IPS DF 4.7 (cell line): ENCODE results near the gene RNF182.
"Not testable (repeated sequence)": the region's sequence is repeated elsewhere in the genome, so short reads cannot be mapped to it uniquely, and the experiment has no call there.

Experiments used
- DNase-seq: peaks from one replicate; pipeline ENCODE4 v3.0.0-alpha.2; 2013; ENCODE audit warnings: low spot score; ENCODE audit errors: extremely low read depth

RNF182 gene

DNA sequence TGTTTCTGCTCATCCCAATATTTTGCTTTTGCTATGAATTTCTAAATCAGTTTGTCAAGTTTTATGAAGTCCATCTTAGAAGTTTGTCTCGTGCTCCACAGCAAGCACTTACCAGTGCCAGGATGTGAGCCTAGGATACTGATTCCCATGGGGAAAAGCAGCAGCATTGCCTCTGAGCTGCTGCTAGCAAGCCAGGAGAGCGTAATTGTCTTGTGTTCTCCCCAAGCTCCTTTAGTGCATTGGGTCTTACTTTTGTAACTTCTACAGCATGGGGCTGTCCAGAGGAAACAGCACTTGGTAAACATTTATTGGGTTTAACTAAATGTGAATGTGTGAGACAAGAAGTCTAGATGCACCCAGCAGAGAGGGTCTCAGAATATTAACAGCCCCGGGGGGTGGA lies 76.1 kb downstream of the RNF182 start:
- DNase-seq = no peak

GRCh38 chr6:14001329-14002012 lies 76.7 kb downstream of the RNF182 start:
- no peak for DNase-seq

DNA sequence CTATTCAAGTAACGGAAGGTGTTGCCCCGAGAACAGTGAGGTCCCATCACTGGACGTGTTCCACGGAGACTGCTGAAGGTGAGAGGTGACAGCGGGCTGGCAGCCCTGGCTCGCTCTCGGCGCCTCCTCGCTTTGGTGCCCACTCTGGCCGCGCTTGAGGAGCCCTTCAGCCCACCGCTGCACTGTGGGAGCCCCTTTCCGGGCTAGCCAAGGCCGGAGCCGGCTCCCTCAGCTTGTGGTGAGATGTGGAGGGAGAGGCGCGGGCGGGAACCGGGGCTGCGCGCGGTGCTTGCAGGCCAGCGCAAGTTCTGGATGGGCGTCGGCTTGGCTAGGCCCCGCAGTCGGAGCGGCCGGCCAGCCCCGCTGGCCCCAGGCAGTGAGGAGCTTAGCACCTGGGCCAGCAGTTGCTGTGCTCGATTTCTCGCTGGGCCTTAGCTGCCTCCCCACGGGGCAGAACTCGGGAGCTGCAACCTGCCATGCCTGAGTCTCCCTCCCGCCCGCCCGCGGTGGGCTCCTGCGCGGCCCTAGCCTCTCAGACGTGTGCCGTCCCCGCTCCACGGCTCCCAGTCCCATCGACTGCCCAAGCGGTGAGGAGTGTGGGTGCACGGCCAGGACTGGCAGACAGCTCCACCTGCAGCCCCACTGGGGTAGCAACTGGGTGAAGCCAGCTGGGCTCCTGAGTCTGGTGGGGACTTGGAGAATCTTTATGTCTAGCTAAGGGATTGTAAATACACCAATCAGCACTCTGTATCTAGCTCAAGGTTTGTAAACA lies 77.6 kb downstream of the RNF182 start:
- DNase-seq = no peak

DNA sequence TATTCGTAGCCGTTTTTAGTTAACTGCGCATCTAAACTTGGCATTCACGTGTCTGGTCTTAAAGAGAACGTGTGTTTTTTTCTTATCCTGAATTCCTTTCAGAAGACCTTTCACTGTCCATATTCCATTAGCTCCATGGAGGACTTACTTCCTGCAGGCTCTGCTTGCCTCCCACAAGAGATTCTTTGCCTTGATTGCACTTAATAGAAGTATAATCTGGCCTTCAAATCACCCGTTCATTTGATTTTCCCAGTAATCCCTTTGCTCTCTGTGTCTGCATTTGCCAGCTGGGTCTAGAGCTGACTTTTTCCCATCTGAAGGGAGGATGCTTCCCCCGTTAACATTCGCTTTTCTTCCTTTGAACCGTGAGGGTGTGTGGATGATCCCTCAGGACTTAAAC lies 79.5 kb downstream of the RNF182 start:
- no peak for DNase-seq

DNA sequence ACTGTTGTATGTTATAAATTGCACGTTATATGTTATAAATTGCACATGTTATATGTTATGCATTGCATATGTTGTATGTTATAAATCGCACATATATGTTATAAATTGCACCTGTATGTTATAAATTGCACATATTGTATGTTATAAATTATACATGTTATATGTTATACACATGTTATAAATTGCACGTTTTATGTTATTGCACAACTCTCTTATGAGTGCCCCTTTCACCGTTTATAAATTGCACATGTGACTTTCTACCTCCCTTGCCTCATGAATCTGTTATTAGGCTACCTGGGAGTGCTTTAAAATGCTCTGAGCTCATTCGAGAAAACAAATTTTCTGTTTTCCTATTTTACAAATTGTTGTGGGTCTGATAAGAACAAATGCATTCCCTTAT lies 84.1 kb downstream of the RNF182 start:
- DNase-seq = no peak

- no peak for DNase-seq
Measured at GRCh38 chr6:14009431-14009830, 84.7 kb downstream of the RNF182 start.

DNA sequence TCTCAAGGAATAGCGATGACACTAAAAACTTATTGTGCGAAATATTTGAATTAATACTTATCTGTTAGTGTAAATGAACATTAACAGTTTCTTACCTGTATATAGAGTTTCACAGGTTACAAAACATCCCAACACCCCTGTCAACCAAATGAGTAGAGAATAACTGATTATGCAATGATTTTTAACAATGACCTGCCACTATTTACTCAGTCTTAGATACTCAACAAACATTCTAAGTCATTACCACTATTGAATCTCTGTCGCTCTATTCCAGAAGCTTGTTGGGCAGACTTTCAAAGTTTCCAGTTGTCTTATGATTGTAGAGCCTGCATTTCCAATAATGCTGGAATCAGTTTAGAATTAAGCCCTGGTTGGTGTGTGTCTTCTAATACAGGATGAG lies 85.5 kb downstream of the RNF182 start:
- no peak for DNase-seq

- no peak for DNase-seq
Measured at GRCh38 chr6:14012313-14013030, 87.7 kb downstream of the RNF182 start.

DNA sequence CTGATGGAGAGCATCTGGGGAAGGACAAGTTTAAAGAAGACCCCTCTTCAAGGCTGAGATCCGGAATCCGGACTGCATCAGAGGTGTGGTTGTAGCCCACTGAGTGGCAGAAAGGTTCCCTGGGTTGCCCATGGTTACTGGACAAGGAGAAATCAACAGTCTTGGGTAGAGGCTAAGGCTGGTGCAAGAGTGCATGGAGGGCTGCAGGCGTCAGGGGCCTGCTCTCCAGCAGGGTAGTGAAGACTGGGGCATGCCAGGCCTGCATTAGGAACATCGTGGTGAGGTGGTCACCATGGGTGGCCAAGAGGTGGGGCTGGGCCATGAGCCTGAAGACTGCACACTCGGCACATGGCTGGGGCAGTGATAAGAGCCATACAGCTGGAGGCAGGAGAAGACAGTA lies 91.2 kb downstream of the RNF182 start:
- DNase-seq = no peak

DNA sequence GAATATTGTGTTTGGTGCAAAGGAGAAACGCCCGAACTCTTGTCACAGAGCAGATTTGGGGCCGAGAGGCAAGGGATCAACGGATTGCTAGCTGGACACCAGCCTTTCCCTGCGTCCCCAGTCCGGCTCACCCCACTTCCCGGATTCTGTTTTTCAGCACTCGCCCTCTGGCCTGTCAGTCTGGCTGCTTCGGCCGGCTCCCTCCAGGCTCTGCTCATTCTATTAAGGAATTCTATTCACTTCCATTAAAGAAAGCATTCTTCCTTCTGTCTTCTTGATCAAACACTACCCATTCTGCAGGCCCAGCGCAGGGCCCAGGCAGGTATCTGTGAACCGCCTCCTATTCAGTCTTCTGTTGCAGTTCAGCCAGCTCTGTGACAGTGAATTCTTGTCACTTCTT lies 91.7 kb downstream of the RNF182 start:
- DNase-seq = no peak

DNA sequence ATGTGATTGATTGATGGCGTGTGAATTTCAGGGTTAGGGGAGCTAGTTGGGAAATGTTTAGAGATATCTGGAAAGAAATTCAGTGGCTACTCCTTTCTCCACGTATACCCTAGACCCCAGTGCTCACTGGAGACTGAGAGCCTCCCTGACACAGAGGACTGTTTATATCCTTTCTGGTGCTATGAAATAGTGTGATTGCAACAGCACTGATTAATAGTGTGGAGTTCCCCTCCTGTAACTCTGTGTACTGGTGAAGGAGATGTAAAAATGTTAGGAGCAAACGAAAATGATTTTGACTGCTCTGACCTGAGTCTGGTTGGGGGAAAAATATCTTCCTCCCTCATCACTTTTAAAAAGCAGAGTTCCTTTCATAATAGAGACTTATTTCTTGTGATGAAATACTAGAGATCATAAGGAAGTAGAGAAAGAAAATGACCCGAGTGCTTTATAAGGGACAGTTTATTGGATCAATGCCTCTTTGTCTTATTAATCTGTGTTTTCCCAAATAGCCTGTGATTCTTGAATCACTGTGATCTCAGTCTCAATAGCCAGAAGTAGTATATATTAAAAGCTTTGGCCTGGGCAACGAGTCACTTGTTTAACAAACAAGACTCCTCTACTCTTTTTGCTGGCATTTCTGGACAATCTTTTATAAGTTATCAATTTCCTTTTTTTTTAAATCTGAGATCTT lies 92.3 kb downstream of the RNF182 start:
- DNase-seq = no peak

DNA sequence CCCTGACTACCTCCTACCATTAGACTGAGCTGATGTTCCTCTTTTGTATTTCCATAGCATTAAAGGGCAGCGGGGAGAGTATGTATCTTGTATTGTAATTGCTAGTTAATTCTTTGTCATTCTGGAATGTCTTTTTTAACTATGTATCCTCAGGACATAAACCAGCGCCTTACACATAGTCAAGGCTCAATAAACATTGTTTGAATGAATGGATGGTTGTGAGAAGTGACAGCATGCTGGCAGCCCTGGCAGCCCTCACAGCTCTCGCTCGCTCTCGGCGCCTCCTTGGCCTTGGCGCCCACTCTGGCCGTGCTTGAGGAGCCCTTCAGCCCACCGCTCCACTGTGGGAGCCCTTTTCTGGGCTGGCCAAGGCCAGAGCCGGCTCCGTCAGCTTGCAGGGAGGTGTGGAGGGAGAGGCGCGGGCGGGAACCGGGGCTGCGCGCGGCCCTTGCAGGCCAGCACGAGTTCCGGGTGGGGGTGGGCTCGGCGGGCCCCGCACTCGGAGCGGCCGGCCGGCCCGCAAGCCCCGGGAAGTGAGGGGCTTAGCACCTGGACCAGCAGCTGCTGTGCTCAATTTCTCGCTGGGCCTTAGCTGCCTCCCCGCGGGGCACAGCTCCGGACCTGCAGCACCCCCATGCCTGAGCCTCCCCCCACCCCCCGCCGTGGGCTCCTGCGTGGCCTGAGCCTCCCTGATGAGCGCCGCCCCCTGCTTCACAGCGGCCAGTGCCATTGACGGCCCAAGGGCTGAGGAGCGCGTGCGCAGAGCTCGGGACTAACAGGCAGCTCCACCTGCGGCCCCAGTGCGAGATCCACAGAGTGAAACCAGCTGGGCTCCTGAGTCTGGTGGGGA lies 93.1 kb downstream of the RNF182 start:
- DNase-seq = no peak

GRCh38 chr6:14018559-14018958 lies 93.8 kb downstream of the RNF182 start:
- DNase-seq = not testable (repeated sequence)

GRCh38 chr6:14020551-14020950 lies 95.8 kb downstream of the RNF182 start:
- DNase-seq = no peak

GRCh38 chr6:14021449-14021848 lies 96.7 kb downstream of the RNF182 start:
- no peak for DNase-seq

GRCh38 chr6:14022673-14023072 lies 97.9 kb downstream of the RNF182 start:
- no peak for DNase-seq

- no peak for DNase-seq
Measured at GRCh38 chr6:14023855-14024254, 99.1 kb downstream of the RNF182 start.

DNA sequence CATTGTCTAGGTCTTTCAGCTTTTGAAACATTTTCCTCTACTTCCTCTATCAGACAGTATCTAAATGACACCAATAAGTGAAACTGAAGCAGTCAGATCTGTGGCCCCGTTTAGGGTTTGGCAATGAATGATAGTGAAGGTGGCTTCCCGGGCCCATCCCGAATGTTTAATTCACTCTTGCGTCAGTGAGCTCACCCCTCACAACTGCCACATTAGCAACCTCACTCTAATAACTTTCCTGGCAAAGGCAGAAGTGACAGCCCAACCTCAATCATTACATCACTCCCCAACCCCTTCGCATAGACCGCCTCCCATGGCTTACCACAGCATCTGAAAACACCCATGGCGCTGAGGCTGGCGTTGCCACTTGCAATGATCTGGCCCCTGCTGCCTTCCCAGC lies 100.4 kb downstream of the RNF182 start:
- DNase-seq = no peak

GRCh38 chr6:14026831-14027539 lies 102.2 kb downstream of the RNF182 start:
- DNase-seq = no peak

DNA sequence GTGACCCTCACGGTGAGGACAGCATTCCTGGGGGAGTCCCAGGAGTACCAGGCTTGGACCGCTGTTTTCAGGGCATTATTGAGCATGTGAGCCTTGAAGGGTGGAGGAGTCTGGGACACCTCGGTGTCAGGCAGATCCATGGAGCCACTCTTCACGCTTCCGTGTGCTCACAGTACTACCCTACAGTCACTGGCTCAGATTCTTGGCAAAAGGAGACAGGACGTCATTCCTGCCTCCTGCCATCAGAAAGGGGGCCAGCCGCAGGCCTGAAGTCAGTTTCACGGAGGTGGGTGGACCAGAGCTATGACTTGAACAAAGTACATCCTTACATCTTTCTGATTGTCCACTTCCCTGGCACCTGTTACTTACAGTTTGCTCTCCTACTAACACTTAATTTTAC lies 103.9 kb downstream of the RNF182 start:
- DNase-seq = no peak
